Activated B cell treated with CpG ODN at 0.5 μM for 24 hours (primary cell): ENCODE data around the gene ARRDC5. TPM values are rescaled to one million over a fixed set of nuclear protein-coding genes. Genes with fewer than 3 reads are reported as not detected.

ENCODE experiments used
- ATAC-seq: fragments of 200-7000 bp; cut with Tn5 transposase; one replicate; pipeline ENCODE4 v1.10.0; 2021; ENCODE audit warnings: low read depth, mild to moderate bottlenecking, moderate library complexity
- CTCF ChIA-PET: fragments of 350-600 bp; sonication (Branson Sonifier 250); formaldehyde crosslinking; loops from one replicate; lab custom pipeline; 2021; ENCODE audit warnings: antibody characterized with exemption; lab: Charles Lee
- POLR2A ChIA-PET: fragments of 350-600 bp; sonication (Branson Sonifier 250); formaldehyde crosslinking; loops from one replicate; lab custom pipeline; 2021; ENCODE audit warnings: antibody characterized with exemption; lab: Charles Lee
- DNase-seq: peaks from one replicate; pipeline ENCODE4 v3.0.0; 2022
- H3K27ac Mint-ChIP-seq: one replicate; pipeline ENCODE4 v1.8.0; 2020; ENCODE audit warnings: mixed read lengths
- H3K27me3 Mint-ChIP-seq: one replicate; pipeline ENCODE4 v1.8.0; 2021; ENCODE audit warnings: mixed read lengths
- H3K36me3 Mint-ChIP-seq: one replicate; pipeline ENCODE4 v1.8.0; 2021; ENCODE audit warnings: low read depth, mixed read lengths
- H3K4me1 Mint-ChIP-seq: one replicate; pipeline ENCODE4 v1.8.0; 2021; ENCODE audit warnings: mixed read lengths
- H3K4me3 Mint-ChIP-seq: one replicate; pipeline ENCODE4 v1.8.0; 2020; ENCODE audit warnings: mild to moderate bottlenecking, mixed read lengths
- H3K9me3 Mint-ChIP-seq: one replicate; pipeline ENCODE4 v1.8.0; 2020; ENCODE audit warnings: mixed read lengths
- intact Hi-C: fragments of 100-400 bp; cut with micrococcal nuclease; formaldehyde crosslinking; loops from one replicate; pipeline ENCODE4 v1.15.1; 2024
- total RNA-seq: library from RNA; stranded (reverse); gene quantifications from 2 replicates; pipeline ENCODE4 v1.2.3, GENCODE V29; 2022
- TF ChIP-seq, protein P1 (sequence below): fragments of 200-600 bp; IDR thresholded peaks from one replicate; pipeline ENCODE4 v1.8.0; 2022; ENCODE audit warnings: antibody characterized with exemption, mild to moderate bottlenecking

The ARRDC5 gene
- total RNA-seq, 1 donor from 2014 or later = 4.3 TPM

DNA sequence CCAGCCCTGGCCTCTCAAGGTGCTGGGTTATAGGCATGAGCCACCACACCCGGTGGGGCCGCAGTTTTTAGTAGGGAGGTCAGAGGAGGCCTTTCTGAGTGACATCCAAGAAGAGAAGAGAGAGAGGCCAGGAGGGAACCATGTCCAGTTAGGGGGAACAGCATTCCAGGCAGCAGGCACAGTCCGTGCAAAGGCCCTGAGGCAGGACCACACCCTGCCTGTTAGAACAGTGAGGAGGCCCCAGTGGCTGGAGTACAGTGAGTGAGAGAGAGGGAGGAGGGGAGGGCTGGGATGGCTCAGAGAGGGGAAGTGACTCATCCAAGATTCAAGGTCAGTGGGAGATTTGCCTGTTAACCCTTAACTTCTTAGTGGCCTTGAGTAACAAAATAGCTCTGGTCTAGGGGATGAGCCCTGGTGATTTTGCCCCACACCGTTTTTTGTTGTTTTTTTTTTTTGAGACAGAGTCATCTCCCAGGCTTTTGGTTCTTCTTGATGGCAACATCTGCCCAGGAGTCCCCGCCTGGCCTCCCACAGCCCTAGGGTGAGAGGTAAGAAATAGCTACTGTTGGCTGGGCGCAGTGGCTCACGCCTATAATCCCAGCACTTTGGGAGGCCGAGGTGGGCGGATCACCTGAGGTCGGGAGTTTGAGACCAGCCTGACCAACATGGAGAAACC lies 32.5 kb downstream of the ARRDC5 start:
- Mint-ChIP-seq H3K4me3 (no peak overlapping the region), H3K4me1 (peaks cover 15% of the 10 kb centered on the region), H3K9me3 (no peaks in the 10 kb centered on the region), H3K27ac (no peak overlapping the region), H3K27me3 (no peaks in the 10 kb centered on the region), H3K36me3 (no peaks in the 10 kb centered on the region)
- CTCF ChIA-PET = interaction anchor here (1.2 to 7.7 kb wide), 5 partner anchors 41 to 161 kb away, joined by 4 to 89 read pairs (median 19); no protein-coding TSS in a partner anchor
- POLR2A ChIA-PET = no interaction called here
- intact Hi-C loops = loop anchor here (5.0 kb wide), 1 partner anchor 63 kb away; no protein-coding TSS in a partner anchor
- TF ChIP-seq, protein P1, sequence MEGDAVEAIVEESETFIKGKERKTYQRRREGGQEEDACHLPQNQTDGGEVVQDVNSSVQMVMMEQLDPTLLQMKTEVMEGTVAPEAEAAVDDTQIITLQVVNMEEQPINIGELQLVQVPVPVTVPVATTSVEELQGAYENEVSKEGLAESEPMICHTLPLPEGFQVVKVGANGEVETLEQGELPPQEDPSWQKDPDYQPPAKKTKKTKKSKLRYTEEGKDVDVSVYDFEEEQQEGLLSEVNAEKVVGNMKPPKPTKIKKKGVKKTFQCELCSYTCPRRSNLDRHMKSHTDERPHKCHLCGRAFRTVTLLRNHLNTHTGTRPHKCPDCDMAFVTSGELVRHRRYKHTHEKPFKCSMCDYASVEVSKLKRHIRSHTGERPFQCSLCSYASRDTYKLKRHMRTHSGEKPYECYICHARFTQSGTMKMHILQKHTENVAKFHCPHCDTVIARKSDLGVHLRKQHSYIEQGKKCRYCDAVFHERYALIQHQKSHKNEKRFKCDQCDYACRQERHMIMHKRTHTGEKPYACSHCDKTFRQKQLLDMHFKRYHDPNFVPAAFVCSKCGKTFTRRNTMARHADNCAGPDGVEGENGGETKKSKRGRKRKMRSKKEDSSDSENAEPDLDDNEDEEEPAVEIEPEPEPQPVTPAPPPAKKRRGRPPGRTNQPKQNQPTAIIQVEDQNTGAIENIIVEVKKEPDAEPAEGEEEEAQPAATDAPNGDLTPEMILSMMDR = no peak
- no peak for ATAC-seq
- DNase-seq = no peak

DNA sequence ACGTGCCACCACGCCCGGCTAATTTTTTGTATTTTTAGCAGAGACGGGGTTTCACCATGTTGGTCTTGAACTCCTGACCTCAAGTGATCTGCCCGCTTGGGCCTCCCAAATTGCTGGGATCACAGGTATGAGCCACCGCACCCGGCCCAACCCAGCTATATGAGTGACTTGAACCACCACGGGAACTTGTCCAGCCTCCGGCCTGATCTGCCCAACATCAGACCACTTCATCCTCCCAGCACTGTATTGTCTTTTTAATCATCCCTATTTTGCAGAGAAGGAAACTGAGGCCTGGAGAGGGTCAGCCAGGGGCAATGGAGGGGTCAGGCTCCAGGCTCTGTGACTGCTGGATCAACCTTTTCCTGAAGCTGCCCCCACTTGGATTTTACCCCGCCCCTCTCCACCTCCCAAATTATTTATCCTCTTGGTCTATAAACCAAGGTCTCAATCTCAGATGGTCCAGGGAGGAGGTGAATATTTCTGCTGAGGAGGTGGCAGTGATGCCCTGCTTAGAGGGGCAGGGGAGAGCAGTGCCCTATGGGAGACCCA lies 34.3 kb downstream of the ARRDC5 start:
- TF ChIP-seq, protein P1 = no peak
- DNase-seq (no peak), ATAC-seq (no peak)
- ChIA-PET CTCF (interaction anchor here (1.3 to 7.7 kb wide), 4 partner anchors 10 to 163 kb away, joined by 4 to 89 read pairs (median 12); no protein-coding TSS in a partner anchor), POLR2A (interaction anchor here (1.1 to 2.7 kb wide), 4 partner anchors 44 to 100 kb away, joined by 5 to 13 read pairs (median 13); partner anchors contain the start of gene KDM4B)
- intact Hi-C loops = no loop called here
- Mint-ChIP-seq H3K36me3 (no peaks in the 10 kb centered on the region), H3K4me1 (peaks cover 29% of the 10 kb centered on the region), H3K27ac (peak overlapping the region; percentile 69), H3K9me3 (no peaks in the 10 kb centered on the region), H3K4me3 (peak overlapping the region; percentile 85), H3K27me3 (no peaks in the 10 kb centered on the region)

DNA sequence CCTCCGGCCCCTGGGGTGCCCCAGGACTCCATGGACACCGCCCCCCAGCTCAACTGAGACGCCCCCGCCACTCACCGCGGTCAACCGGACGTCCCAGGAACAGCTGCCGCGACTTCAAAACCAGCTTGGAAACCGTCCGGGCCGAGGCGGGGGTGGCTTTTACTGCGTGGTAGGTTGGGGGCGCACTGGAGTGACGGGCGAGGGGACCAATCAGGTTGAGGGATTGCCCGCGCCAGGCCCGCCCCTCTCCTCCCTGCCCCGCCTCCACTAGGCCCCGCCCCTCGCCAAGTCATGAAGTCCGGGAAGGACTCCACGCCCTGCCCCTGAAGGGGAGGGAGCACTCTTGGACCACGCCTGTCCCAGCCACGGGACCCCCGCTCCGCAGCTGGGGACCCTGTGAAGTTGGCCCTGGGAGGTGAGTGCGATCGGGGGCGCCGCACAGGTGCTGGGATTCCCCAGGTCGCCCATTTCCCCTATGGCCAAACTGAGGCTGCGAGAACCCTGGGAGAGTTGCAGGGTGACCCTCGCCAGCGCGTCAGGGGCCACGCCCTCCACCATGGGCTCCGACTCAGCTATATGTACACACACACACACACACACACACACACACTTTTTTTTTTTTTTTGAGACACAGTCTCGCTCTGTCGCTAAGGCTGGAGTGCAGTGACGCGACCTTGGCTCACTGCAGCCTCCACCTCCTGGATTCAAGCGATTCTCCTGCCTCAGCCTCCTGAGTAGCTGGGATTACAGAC lies 35.0 kb downstream of the ARRDC5 start, which contains the start of gene PLIN3:
PLIN3 (minus strand) TSS at position 134 of the 752 bp plus-strand sequence. CDS start 6,273 bp downstream, outside the sequence.
- DNase-seq (peak; percentile 90), ATAC-seq (peak; percentile 95)
- H3K27ac Mint-ChIP-seq = peak within 1 kb of the TSS; percentile 69
- peaks cover 30% of the 10 kb centered on the region for H3K4me1 Mint-ChIP-seq
- H3K9me3 Mint-ChIP-seq = no peaks in the 10 kb centered on the region
- TF ChIP-seq, protein P1 = no peak
- no peaks in the 10 kb centered on the region for H3K27me3 Mint-ChIP-seq
- H3K36me3 Mint-ChIP-seq = no peaks in the 10 kb centered on the region
- CTCF ChIA-PET = interaction anchor here (1.3 to 7.7 kb wide), 6 partner anchors 10 to 163 kb away, joined by 4 to 89 read pairs (median 12); partner anchors contain the start of gene FEM1A
- H3K4me3 Mint-ChIP-seq = peak within 1 kb of the TSS; percentile 85
- intact Hi-C loops = loop anchor here (2.0 kb wide), 2 partner anchors 39 to 101 kb away; partner anchors contain the start of gene KDM4B
- POLR2A ChIA-PET = interaction anchor here (0.5 to 2.7 kb wide), 13 partner anchors 10 to 241 kb away, joined by 3 to 14 read pairs (median 4); partner anchors contain the start of genes FEM1A, KDM4B and TICAM1

DNA sequence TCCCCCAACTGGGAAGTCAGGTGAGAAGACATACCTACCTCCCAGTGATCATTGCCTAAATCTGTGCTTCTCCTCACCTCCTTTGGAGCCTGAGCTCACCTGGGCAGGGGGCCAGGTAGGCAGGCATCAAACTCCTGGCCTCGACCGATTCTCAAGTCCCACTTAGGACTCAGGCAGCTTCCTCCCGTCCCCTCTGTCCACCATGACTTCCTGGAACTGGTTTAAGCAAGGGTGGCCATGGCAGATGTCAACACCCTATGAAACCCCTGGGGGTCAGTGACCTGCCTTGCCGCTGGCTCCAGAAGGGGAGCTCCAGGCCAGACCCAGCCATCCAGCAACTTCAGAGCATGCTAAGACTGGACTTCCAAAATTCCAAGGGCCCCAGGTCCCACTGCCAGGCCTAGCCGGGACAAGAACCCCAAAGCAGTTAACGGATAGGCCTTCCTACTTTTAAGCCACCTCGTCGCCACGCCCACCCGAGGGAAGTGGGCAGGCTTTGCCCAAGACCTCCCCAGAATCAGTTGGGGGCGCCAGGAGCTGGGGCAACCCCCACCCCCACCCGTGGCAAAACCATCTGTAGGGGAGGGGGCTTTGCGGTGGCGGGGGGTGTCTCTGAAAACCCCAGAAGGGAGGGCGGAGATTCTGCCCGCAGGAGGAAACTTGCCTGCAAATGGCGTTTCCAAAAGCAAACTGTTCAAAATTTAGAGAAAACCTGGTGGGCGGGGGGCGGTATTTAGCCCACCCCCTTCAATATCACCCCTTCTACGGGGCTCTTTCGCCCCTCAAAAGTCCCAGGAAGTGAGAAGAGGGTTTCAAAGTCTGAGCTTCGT lies 35.9 kb downstream of the ARRDC5 start:
- H3K36me3 Mint-ChIP-seq = peaks cover 3% of the 10 kb centered on the region
- DNase-seq (peak; percentile 47), ATAC-seq (no peak)
- ChIA-PET CTCF (interaction anchor here (0.9 to 4.2 kb wide), 4 partner anchors 45 to 166 kb away, joined by 3 to 25 read pairs (median 12); partner anchors contain the start of gene FEM1A), POLR2A (interaction anchor here (0.6 to 2.7 kb wide), 10 partner anchors 9 to 164 kb away, joined by 3 to 14 read pairs (median 4); partner anchors contain the start of genes FEM1A, KDM4B and TICAM1)
- peak overlapping the region; percentile 85 for H3K4me3 Mint-ChIP-seq
- peaks cover 34% of the 10 kb centered on the region for H3K4me1 Mint-ChIP-seq
- TF ChIP-seq, protein P1 = no peak
- peak overlapping the region; percentile 56 for H3K27ac Mint-ChIP-seq
- intact Hi-C loops = loop anchor here (2.0 kb wide), 2 partner anchors 38 to 102 kb away; partner anchors contain the start of gene KDM4B
- no peaks in the 10 kb centered on the region for H3K27me3 Mint-ChIP-seq
- H3K9me3 Mint-ChIP-seq = no peaks in the 10 kb centered on the region
